ENCODE data around the gene CCSER2.

GRCh38 chr10:84358743-84359142 lies 30.4 kb downstream of the CCSER2 start:
- TF ChIP-seq EZH2 (IDR thresholded peaks at IDR 0.05; ENCODE audit: insufficient read depth, poor library complexity, severe bottlenecking) (no peak), EZH2phosphoT487 (IDR thresholded peaks at IDR 0.05; ENCODE audit: insufficient read depth, low read depth) (no peak)
